Naive B cell (primary cell): ENCODE data around the gene ATP6V1G1. TPM values are rescaled to one million over a fixed set of nuclear protein-coding genes. Genes with fewer than 3 reads are reported as not detected.
"Not testable (repeated sequence)": the region's sequence is repeated elsewhere in the genome, so short reads cannot be mapped to it uniquely, and the experiment has no call there.

ENCODE experiments used
- ATAC-seq, 2 donors: fragments of 150-1000 bp; cut with Tn5 transposase; 2 replicates each; pipeline ENCODE4 v1.10.0; 2021; ENCODE audit warnings: low read depth in 2 of 2, mild to moderate bottlenecking in 2 of 2, moderate library complexity in 2 of 2
- DNase-seq: peaks from one replicate; pipeline ENCODE4 v3.0.0; 2022
- H3K27ac Mint-ChIP-seq, 6 donors: one replicate each; pipeline ENCODE4 v1.8.0; 2020 to 2022; ENCODE audit warnings: mild to moderate bottlenecking in 6 of 6, mixed read lengths in 6 of 6, moderate library complexity in 5 of 6, inconsistent platforms in 2 of 6
- H3K27me3 Mint-ChIP-seq, 3 donors: one replicate each; pipeline ENCODE4 v1.8.0; 2021 to 2022; ENCODE audit warnings: mixed read lengths in 3 of 3, mild to moderate bottlenecking in 1 of 3
- H3K36me3 Mint-ChIP-seq, 2 donors: one replicate each; pipeline ENCODE4 v1.8.0; 2020 to 2022; ENCODE audit warnings: mixed read lengths in 2 of 2, inconsistent platforms in 1 of 2, mild to moderate bottlenecking in 1 of 2
- H3K4me1 Mint-ChIP-seq, 3 donors: one replicate each; pipeline ENCODE4 v1.8.0; 2020 to 2022; ENCODE audit warnings: mixed read lengths in 3 of 3, inconsistent platforms in 1 of 3, mild to moderate bottlenecking in 1 of 3, moderate library complexity in 1 of 3
- H3K4me3 Mint-ChIP-seq, 8 donors: one replicate each; pipeline ENCODE4 v1.8.0; 2020 to 2022; ENCODE audit warnings: mild to moderate bottlenecking in 8 of 8, mixed read lengths in 8 of 8, moderate library complexity in 8 of 8, inconsistent platforms in 2 of 8
- H3K9me3 Mint-ChIP-seq, 7 donors: one replicate each; pipeline ENCODE4 v1.8.0; 2020 to 2022; ENCODE audit warnings: mixed read lengths in 7 of 7, mild to moderate bottlenecking in 5 of 7, inconsistent platforms in 2 of 7, moderate library complexity in 1 of 7
- polyA plus RNA-seq, 6 donors: library from polyadenylated mRNA; unstranded; fragments of 300-500 nt; fragmentation: Illumina TruSeq; gene quantifications; one replicate each; pipeline ENCODE4 v1.2.3, GENCODE V29; 2021; ENCODE audit warnings: low read depth in 6 of 6

ATP6V1G1 gene
- polyA plus RNA-seq, 6 donors from 2014 or later: 425 to 637 (median 511) TPM

DNA sequence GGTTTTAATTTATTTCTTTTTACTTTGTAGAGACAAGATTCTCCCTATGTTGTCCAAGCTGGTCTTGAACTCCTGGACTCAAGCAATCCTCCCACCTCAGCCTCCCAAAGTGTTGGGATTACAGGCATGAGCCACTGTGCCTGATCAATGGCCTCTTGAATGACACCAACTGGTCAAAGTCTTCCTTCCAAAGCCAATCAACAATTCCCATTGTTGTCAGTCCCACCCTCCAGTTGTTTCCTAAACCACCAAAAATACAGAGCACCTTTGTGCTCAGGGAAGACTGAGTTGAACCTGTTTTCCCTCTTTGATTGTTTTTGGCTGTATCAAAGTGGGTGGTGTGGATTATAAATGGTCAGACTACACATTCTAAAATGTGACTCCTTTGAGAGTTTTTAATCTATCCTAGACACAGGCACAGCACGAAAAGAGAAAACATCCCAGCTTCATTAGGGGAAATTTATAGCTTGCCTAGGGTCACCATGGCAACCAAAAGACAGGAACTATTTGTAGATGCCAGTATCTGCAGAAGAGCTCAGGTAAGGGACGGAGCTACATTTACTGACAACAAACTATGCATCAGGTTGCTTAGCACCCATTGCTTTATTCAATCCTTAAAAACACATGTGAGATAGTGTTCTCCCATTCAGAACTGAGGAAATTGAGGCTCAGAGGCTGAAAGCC, 27.6 kb upstream of the ATP6V1G1 start:
- Mint-ChIP-seq H3K4me3 (no peak overlapping the region), H3K36me3 (no peaks in the 10 kb centered on the region), H3K27ac (peak overlapping the region in 4 of 6 donors; percentile 33 to 80 (median 50)), H3K27me3 (no peaks in the 10 kb centered on the region), H3K9me3 (peaks cover 0 to 4% (median 0%) of the 10 kb centered on the region in 7 donors), H3K4me1 (peaks cover 18 to 60% (median 20%) of the 10 kb centered on the region in 3 donors)
- DNase-seq (no peak), ATAC-seq (peak; percentile 33 to 58)

DNA sequence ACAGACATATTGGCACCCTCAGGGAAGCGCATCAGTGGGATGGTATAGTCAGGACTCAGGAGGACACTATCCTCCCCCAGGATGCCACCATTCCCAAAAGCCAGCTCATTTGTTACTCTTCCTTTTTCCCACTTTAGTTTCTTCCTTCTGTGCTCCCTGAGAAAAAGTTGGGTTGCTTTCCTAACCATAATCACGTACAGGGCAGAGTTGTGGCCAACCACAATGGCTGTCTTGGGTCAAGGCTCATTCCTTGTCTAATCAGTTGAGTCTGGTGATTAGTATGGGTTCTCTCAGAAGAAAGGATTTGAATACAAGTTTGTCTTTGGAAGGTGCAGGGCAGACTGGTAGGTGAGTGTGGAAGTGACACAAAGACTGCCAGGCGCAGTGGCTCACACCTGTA, 26.6 kb upstream of the ATP6V1G1 start:
- DNase-seq: no peak
- ATAC-seq: no peak
- H3K4me3 Mint-ChIP-seq: no peak overlapping the region
- H3K4me1 Mint-ChIP-seq: peaks cover 18 to 61% (median 20%) of the 10 kb centered on the region in 3 donors
- peaks cover 0 to 6% (median under 1%) of the 10 kb centered on the region in 7 donors for H3K9me3 Mint-ChIP-seq
- no peaks in the 10 kb centered on the region for H3K36me3 Mint-ChIP-seq
- H3K27ac Mint-ChIP-seq: peak overlapping the region in 2 of 6 donors; percentile 38 to 47
- H3K27me3 Mint-ChIP-seq: no peaks in the 10 kb centered on the region

DNA sequence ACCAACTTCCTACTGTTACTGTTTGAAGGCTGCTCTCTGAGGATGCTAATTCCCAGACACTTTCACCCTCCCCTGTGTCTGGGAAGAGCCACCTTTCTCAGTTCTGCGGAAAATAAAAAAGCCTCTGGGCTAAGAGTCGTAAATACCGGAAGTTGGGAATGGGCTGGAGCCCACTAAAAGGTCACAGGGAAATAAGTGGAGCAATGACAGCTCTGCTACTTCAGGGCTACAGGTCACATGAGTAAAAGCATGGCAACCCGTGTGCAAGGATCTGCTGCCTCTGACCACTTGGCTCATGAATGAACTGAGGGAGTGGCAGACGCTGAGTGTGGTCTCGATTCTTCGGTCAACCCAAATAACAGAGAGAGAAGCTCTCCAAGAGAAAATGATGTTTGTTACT, 25.8 kb upstream of the ATP6V1G1 start:
- Mint-ChIP-seq H3K27me3 (no peaks in the 10 kb centered on the region), H3K27ac (peak overlapping the region in 1 of 6 donors; percentile 76), H3K9me3 (peaks cover 0 to 9% (median 3%) of the 10 kb centered on the region in 7 donors), H3K4me1 (peaks cover 20 to 66% (median 28%) of the 10 kb centered on the region in 3 donors), H3K36me3 (peaks cover 0 to 3% of the 10 kb centered on the region in 2 donors), H3K4me3 (no peak overlapping the region)
- no peak for DNase-seq
- ATAC-seq: no peak

DNA sequence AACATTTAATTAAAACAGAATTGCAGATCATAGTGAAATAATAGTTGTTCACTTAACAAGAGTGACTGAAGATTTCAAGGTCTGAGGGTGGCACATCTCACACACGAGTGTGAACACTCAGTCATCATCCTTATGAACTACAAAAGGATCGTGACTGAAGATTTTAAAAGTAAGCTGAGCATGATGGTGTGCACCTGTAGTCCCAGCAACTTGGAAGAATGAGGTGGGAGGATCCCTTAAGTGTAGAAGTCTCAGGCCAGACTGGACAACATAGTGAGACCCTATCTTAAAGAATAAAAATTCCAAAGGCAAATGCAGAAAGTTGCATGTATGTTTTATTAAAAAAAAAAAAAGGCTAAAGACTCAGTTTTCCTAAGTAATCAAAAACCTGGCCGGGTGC, 22.4 kb upstream of the ATP6V1G1 start:
- Mint-ChIP-seq H3K27me3 (no peaks in the 10 kb centered on the region), H3K9me3 (peaks cover 0 to 11% (median 4%) of the 10 kb centered on the region in 7 donors), H3K27ac (peak overlapping the region in 2 of 6 donors; percentile 29 to 41), H3K36me3 (peaks cover 0 to 4% of the 10 kb centered on the region in 2 donors), H3K4me3 (peak overlapping the region in 6 of 8 donors; percentile 56 to 86 (median 77)), H3K4me1 (peaks cover 17 to 50% (median 20%) of the 10 kb centered on the region in 3 donors)
- DNase-seq: no peak
- no peak for ATAC-seq

DNA sequence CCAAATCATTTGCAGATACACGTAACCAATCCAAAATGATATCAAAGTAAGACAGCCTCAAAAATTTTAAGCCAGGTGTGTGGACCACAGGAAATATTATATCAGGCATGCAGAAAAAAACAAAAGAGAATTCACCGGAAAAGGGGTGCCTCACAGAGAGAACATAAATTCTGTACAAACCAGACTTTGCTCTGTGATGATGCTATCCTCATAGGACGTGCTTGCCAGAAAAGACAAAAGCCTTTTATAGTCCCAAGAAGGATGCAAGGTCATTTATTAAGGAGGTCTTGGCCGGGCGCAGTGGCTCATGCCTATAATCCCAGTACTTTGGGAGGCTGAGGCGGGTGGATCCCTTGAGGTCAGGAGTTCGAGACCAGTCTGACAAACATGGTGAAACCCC, 16.8 kb upstream of the ATP6V1G1 start:
- H3K27ac Mint-ChIP-seq: peak overlapping the region in 2 of 6 donors; percentile 19 to 44
- peaks cover 24 to 54% (median 41%) of the 10 kb centered on the region in 3 donors for H3K4me1 Mint-ChIP-seq
- ATAC-seq (no peak), DNase-seq (no peak)
- peaks cover 0 to 4% of the 10 kb centered on the region in 2 donors for H3K36me3 Mint-ChIP-seq
- peaks cover 0 to 11% (median 4%) of the 10 kb centered on the region in 7 donors for H3K9me3 Mint-ChIP-seq
- no peak overlapping the region for H3K4me3 Mint-ChIP-seq
- H3K27me3 Mint-ChIP-seq: no peaks in the 10 kb centered on the region

DNA sequence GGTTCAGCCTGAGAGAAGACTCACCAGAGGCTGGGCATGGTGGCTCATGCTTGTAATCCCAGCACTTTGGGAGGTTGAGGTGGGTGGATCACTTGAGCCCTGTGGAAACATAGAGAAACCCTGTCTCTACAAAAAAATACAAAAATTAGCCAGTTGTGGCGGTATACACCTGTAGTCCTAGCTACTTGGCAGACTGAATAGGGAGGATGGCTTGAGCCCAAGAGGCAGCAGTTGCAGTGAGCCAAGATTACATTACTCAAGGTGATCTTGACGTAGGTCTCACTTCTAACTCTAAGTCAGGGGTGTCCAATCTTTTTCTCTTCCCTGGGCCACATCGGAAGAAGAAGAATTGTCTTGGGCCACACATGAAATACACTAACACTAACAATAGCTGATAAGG, 16.2 kb upstream of the ATP6V1G1 start:
- Mint-ChIP-seq H3K27me3 (no peaks in the 10 kb centered on the region), H3K9me3 (peaks cover 0 to 6% (median 0%) of the 10 kb centered on the region in 7 donors), H3K4me3 (peak overlapping the region in 1 of 8 donors; percentile 36), H3K4me1 (peaks cover 22 to 52% (median 41%) of the 10 kb centered on the region in 3 donors), H3K36me3 (peaks cover 0 to 4% of the 10 kb centered on the region in 2 donors), H3K27ac (peak overlapping the region in 1 of 6 donors; percentile 71)
- DNase-seq (no peak), ATAC-seq (no peak)

DNA sequence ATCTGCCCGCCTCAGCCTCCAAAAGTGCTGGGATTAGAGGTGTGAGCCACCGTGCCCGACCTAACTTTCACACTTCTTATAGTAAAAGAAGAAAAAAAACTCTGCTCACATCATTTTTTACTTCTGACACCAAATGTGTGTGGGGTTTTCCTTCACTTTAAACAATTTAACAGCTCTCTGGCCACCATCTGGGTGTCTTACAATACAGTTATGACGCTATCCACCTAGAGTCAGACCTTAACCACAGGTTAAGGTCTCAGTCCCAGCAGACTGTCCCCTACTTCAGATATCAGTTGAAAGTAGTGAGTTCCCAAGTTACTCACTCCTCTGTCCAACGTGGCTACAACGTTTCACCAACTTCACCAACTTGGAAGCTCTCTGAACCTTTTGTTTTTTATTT, 15.4 kb upstream of the ATP6V1G1 start:
- no peak for ATAC-seq
- H3K27ac Mint-ChIP-seq: no peak overlapping the region

DNA sequence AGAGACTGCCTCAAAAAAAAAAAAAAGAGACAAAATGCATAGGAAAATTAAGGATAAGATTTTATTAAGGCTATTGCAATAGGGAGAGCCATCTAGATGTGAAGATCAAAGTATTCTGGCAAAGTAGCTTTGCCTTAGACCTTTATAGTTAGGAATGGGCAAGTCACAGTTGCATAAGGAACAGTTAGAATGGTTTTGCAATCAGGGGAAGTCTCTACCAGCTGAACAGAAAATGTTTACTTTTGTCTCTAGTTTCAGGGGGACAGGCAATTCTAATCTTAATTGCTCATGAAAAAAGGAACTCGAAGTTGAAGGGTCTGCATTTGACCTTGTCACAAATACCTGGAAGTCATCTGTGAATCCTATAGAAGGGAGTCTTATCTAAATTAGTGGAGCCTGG, 13.1 kb upstream of the ATP6V1G1 start:
- Mint-ChIP-seq H3K36me3 (no peaks in the 10 kb centered on the region), H3K27me3 (no peaks in the 10 kb centered on the region), H3K9me3 (no peaks in the 10 kb centered on the region), H3K4me3 (peak overlapping the region in 6 of 8 donors; percentile 2 to 86 (median 58)), H3K27ac (peak overlapping the region in 1 of 6 donors; percentile 32), H3K4me1 (peaks cover 17 to 46% (median 39%) of the 10 kb centered on the region in 3 donors)
- DNase-seq: no peak
- peak in 1 of 2 donors; percentile 12 for ATAC-seq

More for the DNA sequence above, 15.4 kb upstream of the ATP6V1G1 start:
- Mint-ChIP-seq H3K4me1 (peaks cover 17 to 50% (median 39%) of the 10 kb centered on the region in 3 donors), H3K4me3 (no peak overlapping the region), H3K36me3 (no peaks in the 10 kb centered on the region), H3K9me3 (no peaks in the 10 kb centered on the region), H3K27me3 (no peaks in the 10 kb centered on the region)
- no peak for DNase-seq

DNA sequence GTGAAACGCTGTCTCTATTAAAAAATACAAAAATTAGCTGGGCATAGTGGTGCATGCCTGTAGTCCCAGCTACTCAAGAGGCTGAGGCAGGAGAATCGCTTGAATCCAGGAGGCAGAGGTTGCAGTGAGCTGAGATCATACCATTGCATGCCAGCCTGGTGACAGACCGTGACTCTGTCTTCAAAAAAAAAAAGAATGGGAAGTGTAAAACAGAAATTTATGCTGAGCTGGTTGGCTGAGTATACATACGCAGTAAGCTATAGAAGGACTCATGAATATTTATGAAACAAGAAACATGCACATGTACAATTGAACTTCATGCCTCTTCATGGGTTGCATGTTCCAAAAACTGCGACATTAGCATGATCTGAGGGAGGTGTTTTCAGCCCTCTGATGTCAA, 10.8 kb upstream of the ATP6V1G1 start:
- H3K9me3 Mint-ChIP-seq, H3K27me3 Mint-ChIP-seq, H3K27ac Mint-ChIP-seq, ATAC-seq, DNase-seq, H3K36me3 Mint-ChIP-seq: not testable (repeated sequence)
- Mint-ChIP-seq H3K4me1 (peaks cover 17 to 41% (median 39%) of the 10 kb centered on the region in 3 donors), H3K4me3 (peak overlapping the region in 1 of 8 donors; percentile 21)

DNA sequence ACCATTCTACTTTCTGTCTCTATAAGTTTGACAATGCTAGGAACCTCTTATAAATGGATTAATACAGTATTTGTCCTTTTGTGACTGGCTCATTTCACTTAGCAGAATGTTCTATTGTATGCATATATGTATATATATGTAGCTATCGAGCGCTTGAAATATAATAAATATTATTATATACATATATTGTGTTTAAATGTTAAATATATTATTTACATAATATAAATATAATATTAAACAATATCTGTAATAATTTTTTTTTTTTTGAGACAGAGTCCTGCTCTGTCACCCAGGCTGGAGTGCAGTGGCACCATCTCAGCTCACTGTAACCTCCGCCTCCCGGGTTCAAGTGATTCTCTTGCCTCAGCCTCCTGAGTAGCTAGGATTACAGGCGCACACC, 9.4 kb upstream of the ATP6V1G1 start:
- H3K36me3 Mint-ChIP-seq, DNase-seq, ATAC-seq, H3K4me3 Mint-ChIP-seq, H3K27me3 Mint-ChIP-seq, H3K9me3 Mint-ChIP-seq: not testable (repeated sequence)
- Mint-ChIP-seq H3K4me1 (peaks cover 15 to 36% (median 34%) of the 10 kb centered on the region in 3 donors), H3K27ac (peak overlapping the region in 1 of 6 donors; percentile 12)

DNA sequence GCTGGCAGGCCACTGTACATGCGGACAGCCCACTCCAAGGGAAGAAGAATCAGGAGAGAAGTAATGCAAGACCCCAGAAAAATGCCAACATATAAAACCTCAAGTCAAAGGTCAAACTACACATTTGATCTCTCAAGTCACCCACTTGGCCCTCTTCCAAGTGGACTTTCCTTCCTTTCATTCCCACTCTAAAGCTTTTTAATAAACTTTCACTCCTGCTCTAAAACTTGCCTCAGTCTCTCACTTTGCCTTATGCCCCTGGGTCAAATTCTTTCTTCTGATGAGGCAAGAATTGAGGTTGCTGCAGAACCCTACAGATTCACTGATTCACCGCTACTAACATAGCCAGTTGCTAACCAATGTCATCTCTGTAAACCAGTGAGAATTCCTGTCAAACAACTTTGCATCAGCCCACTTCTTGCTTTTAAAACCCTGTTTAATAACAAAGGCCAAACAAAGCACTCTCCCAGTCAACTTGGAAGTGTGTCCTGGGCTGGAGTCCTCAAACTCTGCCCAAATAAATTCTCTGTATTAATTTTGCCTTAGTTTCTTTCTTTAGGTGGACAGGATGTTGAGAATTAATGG, 6.9 kb upstream of the ATP6V1G1 start:
- Mint-ChIP-seq H3K27ac (no peak overlapping the region), H3K4me1 (peaks cover 5 to 11% (median 11%) of the 10 kb centered on the region in 3 donors), H3K36me3 (no peaks in the 10 kb centered on the region), H3K9me3 (no peaks in the 10 kb centered on the region), H3K4me3 (no peak overlapping the region), H3K27me3 (no peaks in the 10 kb centered on the region)
- DNase-seq (no peak), ATAC-seq (no peak)

DNA sequence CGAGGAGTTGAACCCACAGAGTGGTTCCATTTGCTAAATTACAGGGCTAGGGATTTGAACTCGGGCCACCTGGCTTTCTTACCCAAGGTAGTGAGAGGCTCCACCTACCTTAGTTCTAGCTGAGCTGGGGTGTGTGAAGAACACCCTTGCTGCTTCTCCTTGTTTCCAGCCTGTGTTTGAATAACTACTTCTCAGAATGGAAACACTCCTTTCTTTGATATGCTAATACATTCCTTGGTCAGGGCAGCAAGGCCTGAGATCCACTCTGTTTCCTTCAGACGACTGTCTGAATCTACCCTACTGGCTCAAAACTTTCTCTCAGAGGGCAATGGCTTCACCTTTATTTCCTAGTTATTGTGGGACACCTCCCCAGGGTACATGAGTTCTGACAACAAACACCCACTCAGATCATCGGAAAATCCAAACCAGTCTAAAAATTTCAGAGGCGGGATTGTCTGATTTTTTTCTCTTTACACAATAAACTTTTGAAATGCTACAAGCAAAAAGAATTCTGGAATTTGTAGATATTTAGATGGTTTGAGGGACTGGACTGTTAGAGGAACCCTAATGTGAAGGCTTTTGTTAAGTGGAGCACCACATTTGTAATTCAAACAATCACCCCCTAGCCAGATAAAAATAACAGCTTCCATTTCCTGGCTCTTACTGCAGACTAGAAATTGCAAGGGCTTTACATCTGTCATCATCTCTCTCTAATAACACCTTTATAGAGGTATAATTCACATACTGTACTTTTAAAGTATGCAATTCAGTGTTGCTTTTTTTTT, 4.0 kb upstream of the ATP6V1G1 start:
- peaks cover 10 to 18% (median 10%) of the 10 kb centered on the region in 3 donors for H3K4me1 Mint-ChIP-seq
- H3K36me3 Mint-ChIP-seq: peaks cover 0 to 8% of the 10 kb centered on the region in 2 donors
- H3K4me3 Mint-ChIP-seq: no peak overlapping the region
- ATAC-seq (no peak), DNase-seq (no peak)
- no peak overlapping the region for H3K27ac Mint-ChIP-seq
- H3K27me3 Mint-ChIP-seq: no peaks in the 10 kb centered on the region
- H3K9me3 Mint-ChIP-seq: no peaks in the 10 kb centered on the region

DNA sequence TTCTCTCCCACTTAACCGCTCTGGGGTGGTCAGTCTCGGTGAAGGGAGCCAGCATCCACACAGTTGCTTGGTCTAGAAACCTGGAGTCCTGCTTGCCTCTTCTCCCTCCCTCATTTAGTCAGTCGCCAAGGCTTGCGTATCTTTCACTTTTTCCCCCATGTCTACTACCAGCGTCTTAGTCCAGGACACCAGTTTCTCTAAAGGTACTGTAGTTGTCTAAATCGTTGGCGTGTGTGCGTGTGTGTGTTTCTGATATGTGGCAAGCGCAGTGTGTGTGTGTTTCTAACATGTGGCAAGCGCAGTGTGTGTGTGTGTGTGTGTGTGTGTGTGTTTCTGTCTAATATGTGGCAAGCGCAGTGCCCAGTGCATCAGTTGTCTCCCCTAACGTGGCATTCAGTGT, 641 bp downstream of the ATP6V1G1 start:
- Mint-ChIP-seq H3K4me3 (peak overlapping the region; percentile 97 to 100 (median 100)), H3K9me3 (no peaks in the 10 kb centered on the region), H3K4me1 (peaks cover 42 to 58% (median 52%) of the 10 kb centered on the region in 3 donors), H3K27ac (peak overlapping the region; percentile 99), H3K27me3 (no peaks in the 10 kb centered on the region), H3K36me3 (peaks cover 13 to 15% of the 10 kb centered on the region in 2 donors)
- DNase-seq (no peak), ATAC-seq (no peak)
